Measurements from ENCODE around the gene CLDN5.
"Not testable (repeated sequence)": the region's sequence is repeated elsewhere in the genome, so short reads cannot be mapped to it uniquely, and the experiment has no call there.

Gene CLDN5

DNA sequence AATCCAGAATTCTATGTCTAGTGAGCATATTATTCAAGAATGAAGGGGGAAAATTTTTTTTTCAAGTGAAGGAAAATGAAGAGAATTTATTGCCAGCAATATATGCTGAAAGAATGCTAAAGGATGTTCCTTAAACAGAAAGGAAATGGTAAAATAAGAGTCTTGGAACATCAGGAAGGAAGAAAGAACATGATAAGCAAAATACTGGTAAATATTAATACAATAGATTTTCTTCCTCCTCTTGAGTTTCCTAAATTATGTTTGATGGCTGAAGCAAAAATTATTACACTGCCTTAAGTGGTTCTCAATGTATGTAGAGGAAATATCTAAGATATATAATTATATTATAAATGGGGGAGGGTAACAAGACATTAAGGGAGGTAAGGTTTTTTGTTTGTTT is 9.6 kb upstream of the CLDN5 start:
- H4K8ac ChIP-seq (ENCODE audit: low read length), result no peak overlapping the region
- H4K91ac ChIP-seq (ENCODE audit: low read length), result no peak overlapping the region
- no peak overlapping the region for H2AFZ ChIP-seq (ENCODE audit: low read depth, low read length)
- no peak overlapping the region for H2BK12ac ChIP-seq (ENCODE audit: low read length in 2 of 2)
- H2BK5ac ChIP-seq (ENCODE audit: low read depth, low read length, poor library complexity, severe bottlenecking), result no peak overlapping the region
- DNase-seq, result no peak
- no peak overlapping the region for H3K27ac ChIP-seq (ENCODE audit: low read length, poor library complexity, severe bottlenecking)
- H3K4me2 ChIP-seq (ENCODE audit: low read length, poor library complexity, severe bottlenecking), result no peak overlapping the region
- no peak overlapping the region for H3K23ac ChIP-seq (ENCODE audit: low read length in 2 of 2)
- H3K4me3 ChIP-seq (ENCODE audit: insufficient read depth in 1 of 2, low read depth in 1 of 2, low read length in 2 of 2), result no peak overlapping the region
- no peak overlapping the region for H3K18ac ChIP-seq (ENCODE audit: low read depth in 1 of 2, low read length in 2 of 2)
- no peak overlapping the region for H3K14ac ChIP-seq (ENCODE audit: low read length in 2 of 2)
- no peaks in the 10 kb centered on the region for H3K36me3 ChIP-seq (ENCODE audit: control insufficient read depth in 1 of 2, insufficient read depth in 2 of 2, low read depth in 1 of 2, low read length in 2 of 2)
- peaks cover 2% of the 10 kb centered on the region for H3K4me1 ChIP-seq (ENCODE audit: control insufficient read depth, insufficient read depth, low read depth, low read length)
- no peaks in the 10 kb centered on the region for H3K79me1 ChIP-seq (replicated peaks; ENCODE audit: low read length, poor library complexity, severe bottlenecking)
- H3K4ac ChIP-seq (ENCODE audit: low read depth in 1 of 2, low read length in 2 of 2), result no peak overlapping the region
- no peak overlapping the region for H2BK15ac ChIP-seq (ENCODE audit: low read depth, poor library complexity, severe bottlenecking)
- H2BK120ac ChIP-seq (ENCODE audit: low read depth, low read length), result no peak overlapping the region
- H2AK5ac ChIP-seq (ENCODE audit: low read length, severe bottlenecking), result no peak overlapping the region
- H3K9ac ChIP-seq (ENCODE audit: low read length), result no peak overlapping the region
- no peaks in the 10 kb centered on the region for H3K9me3 ChIP-seq (ENCODE audit: control insufficient read depth, low read length)
- H3K27me3 ChIP-seq (ENCODE audit: control insufficient read depth in 1 of 2, insufficient read depth in 1 of 2, low read length in 2 of 2), result peaks cover 7 to 14% of the 10 kb centered on the region in 2 experiments

DNA sequence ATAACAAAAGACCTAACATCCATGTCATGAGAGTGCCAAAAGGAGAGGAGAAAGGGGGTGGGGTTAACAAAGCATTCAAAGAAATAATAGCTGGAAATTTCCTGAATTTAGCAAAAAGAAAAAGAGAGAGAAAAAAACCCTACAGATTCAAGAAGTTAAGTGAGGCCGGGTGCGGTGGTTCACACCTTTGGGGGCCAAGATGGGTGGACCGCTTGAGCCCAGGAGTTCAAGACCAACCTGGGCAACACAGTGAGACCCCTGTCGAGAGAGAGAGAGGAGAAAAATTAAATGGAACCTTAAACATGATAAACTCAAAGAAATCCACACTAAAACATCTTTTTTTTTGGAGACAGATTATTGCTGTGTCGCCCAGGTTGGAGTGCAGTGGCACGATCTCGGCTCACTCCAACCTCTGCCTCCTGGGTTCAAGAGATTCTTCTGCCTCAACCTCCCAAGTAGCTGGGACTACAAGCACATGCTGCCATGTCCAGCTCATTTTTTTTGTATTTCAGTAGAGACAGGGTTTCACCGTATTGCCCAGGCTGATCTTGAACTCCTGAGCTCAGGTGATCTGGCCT is 8.9 kb upstream of the CLDN5 start:
- Histone ChIP-seq H3K4me3 (ENCODE audit: insufficient read depth in 1 of 2, low read depth in 1 of 2, low read length in 2 of 2) (no peak overlapping the region), H2BK120ac (ENCODE audit: low read depth, low read length) (no peak overlapping the region), H3K9me3 (ENCODE audit: control insufficient read depth, low read length) (no peaks in the 10 kb centered on the region), H2AK5ac (ENCODE audit: low read length, severe bottlenecking) (no peak overlapping the region), H4K8ac (ENCODE audit: low read length) (no peak overlapping the region), H3K14ac (ENCODE audit: low read length in 2 of 2) (no peak overlapping the region), H4K91ac (ENCODE audit: low read length) (no peak overlapping the region), H3K27me3 (ENCODE audit: control insufficient read depth in 1 of 2, insufficient read depth in 1 of 2, low read length in 2 of 2) (peaks cover 7 to 10% of the 10 kb centered on the region in 2 experiments), H3K79me1 (replicated peaks; ENCODE audit: low read length, poor library complexity, severe bottlenecking) (no peaks in the 10 kb centered on the region), H2AFZ (ENCODE audit: low read depth, low read length) (no peak overlapping the region), H3K36me3 (ENCODE audit: control insufficient read depth in 1 of 2, insufficient read depth in 2 of 2, low read depth in 1 of 2, low read length in 2 of 2) (no peaks in the 10 kb centered on the region), H2BK5ac (ENCODE audit: low read depth, low read length, poor library complexity, severe bottlenecking) (no peak overlapping the region), H3K18ac (ENCODE audit: low read depth in 1 of 2, low read length in 2 of 2) (no peak overlapping the region), H3K23ac (ENCODE audit: low read length in 2 of 2) (no peak overlapping the region), H3K27ac (ENCODE audit: low read length, poor library complexity, severe bottlenecking) (no peak overlapping the region), H3K4ac (ENCODE audit: low read depth in 1 of 2, low read length in 2 of 2) (no peak overlapping the region), H2BK12ac (ENCODE audit: low read length in 2 of 2) (no peak overlapping the region), H3K4me1 (ENCODE audit: control insufficient read depth, insufficient read depth, low read depth, low read length) (peaks cover 2% of the 10 kb centered on the region), H2BK15ac (ENCODE audit: low read depth, poor library complexity, severe bottlenecking) (no peak overlapping the region), H3K4me2 (ENCODE audit: low read length, poor library complexity, severe bottlenecking) (no peak overlapping the region), H3K9ac (ENCODE audit: low read length) (no peak overlapping the region)
- DNase-seq, result no peak
- 94% methylated on average over 7 of the region's 8 CpGs for WGBS

DNA sequence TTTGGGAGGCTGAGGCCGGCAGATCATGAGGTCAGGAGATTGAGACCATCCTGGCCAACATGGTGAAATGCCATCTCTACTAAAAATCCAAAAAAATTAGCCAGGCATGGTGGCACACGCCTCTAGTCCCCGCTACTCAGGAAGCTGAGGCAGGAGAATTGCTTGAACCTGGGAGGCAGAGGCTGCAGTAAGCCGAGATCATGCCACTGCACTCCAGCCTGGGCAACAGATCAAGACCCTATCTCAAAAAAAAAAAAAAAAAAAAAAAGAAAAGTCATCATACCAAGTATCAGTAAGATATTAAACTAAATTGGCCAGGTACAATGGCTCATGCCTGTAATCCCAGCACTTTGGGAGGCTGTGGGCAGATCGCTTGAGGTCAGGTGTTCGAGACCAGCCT is 7.1 kb upstream of the CLDN5 start:
- H2BK120ac ChIP-seq (ENCODE audit: low read depth, low read length); H3K36me3 ChIP-seq (ENCODE audit: control insufficient read depth in 1 of 2, insufficient read depth in 2 of 2, low read depth in 1 of 2, low read length in 2 of 2); H3K4me1 ChIP-seq (ENCODE audit: control insufficient read depth, insufficient read depth, low read depth, low read length); H4K8ac ChIP-seq (ENCODE audit: low read length); DNase-seq; H3K18ac ChIP-seq (ENCODE audit: low read depth in 1 of 2, low read length in 2 of 2); H3K4me3 ChIP-seq (ENCODE audit: insufficient read depth in 1 of 2, low read depth in 1 of 2, low read length in 2 of 2); H3K9ac ChIP-seq (ENCODE audit: low read length); H2AK5ac ChIP-seq (ENCODE audit: low read length, severe bottlenecking); H3K23ac ChIP-seq (ENCODE audit: low read length in 2 of 2); H3K4me2 ChIP-seq (ENCODE audit: low read length, poor library complexity, severe bottlenecking); H3K27ac ChIP-seq (ENCODE audit: low read length, poor library complexity, severe bottlenecking); H2AFZ ChIP-seq (ENCODE audit: low read depth, low read length); H3K79me1 ChIP-seq (replicated peaks; ENCODE audit: low read length, poor library complexity, severe bottlenecking); H2BK12ac ChIP-seq (ENCODE audit: low read length in 2 of 2); H2BK15ac ChIP-seq (ENCODE audit: low read depth, poor library complexity, severe bottlenecking); H3K4ac ChIP-seq (ENCODE audit: low read depth in 1 of 2, low read length in 2 of 2); H2BK5ac ChIP-seq (ENCODE audit: low read depth, low read length, poor library complexity, severe bottlenecking); H4K91ac ChIP-seq (ENCODE audit: low read length); H3K9me3 ChIP-seq (ENCODE audit: control insufficient read depth, low read length); H3K14ac ChIP-seq (ENCODE audit: low read length in 2 of 2): not testable (repeated sequence)
- 78% methylated on average over 6 of the region's 6 CpGs for WGBS
- peaks cover 12 to 14% of the 10 kb centered on the region in 2 experiments for H3K27me3 ChIP-seq (ENCODE audit: control insufficient read depth in 1 of 2, insufficient read depth in 1 of 2, low read length in 2 of 2)

DNA sequence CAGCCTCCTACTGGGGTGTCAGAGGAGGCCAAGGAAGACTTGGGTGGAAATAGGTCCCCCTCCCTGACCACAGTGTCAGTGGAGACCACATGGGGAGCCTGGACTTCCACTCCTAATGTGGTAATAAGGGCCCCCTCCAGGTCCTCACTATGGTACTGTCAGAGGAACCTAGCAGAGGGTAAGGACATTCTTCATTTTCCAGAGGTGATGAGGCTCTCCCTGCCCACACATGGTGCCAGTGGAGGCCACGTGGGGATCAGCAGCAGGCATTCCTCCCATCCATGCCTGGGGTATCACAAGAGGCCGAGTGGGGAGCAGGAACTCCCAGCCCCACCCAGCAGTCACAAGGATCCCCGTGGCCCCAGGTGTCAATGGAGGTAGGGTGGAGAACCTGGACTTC is 6.5 kb upstream of the CLDN5 start:
- Histone ChIP-seq H2AFZ (ENCODE audit: low read depth, low read length) (no peak overlapping the region), H3K27me3 (ENCODE audit: control insufficient read depth in 1 of 2, insufficient read depth in 1 of 2, low read length in 2 of 2) (peaks cover 18% of the 10 kb centered on the region in 2 experiments), H4K8ac (ENCODE audit: low read length) (no peak overlapping the region), H2BK12ac (ENCODE audit: low read length in 2 of 2) (no peak overlapping the region), H3K9me3 (ENCODE audit: control insufficient read depth, low read length) (no peaks in the 10 kb centered on the region), H3K36me3 (ENCODE audit: control insufficient read depth in 1 of 2, insufficient read depth in 2 of 2, low read depth in 1 of 2, low read length in 2 of 2) (no peaks in the 10 kb centered on the region), H2BK5ac (ENCODE audit: low read depth, low read length, poor library complexity, severe bottlenecking) (no peak overlapping the region), H3K4me3 (ENCODE audit: insufficient read depth in 1 of 2, low read depth in 1 of 2, low read length in 2 of 2) (no peak overlapping the region), H2BK120ac (ENCODE audit: low read depth, low read length) (no peak overlapping the region), H3K9ac (ENCODE audit: low read length) (no peak overlapping the region), H2AK5ac (ENCODE audit: low read length, severe bottlenecking) (no peak overlapping the region), H2BK15ac (ENCODE audit: low read depth, poor library complexity, severe bottlenecking) (no peak overlapping the region), H3K14ac (ENCODE audit: low read length in 2 of 2) (no peak overlapping the region), H4K91ac (ENCODE audit: low read length) (no peak overlapping the region), H3K27ac (ENCODE audit: low read length, poor library complexity, severe bottlenecking) (no peak overlapping the region), H3K4ac (ENCODE audit: low read depth in 1 of 2, low read length in 2 of 2) (no peak overlapping the region), H3K79me1 (replicated peaks; ENCODE audit: low read length, poor library complexity, severe bottlenecking) (no peaks in the 10 kb centered on the region), H3K4me1 (ENCODE audit: control insufficient read depth, insufficient read depth, low read depth, low read length) (peaks cover 4% of the 10 kb centered on the region), H3K4me2 (ENCODE audit: low read length, poor library complexity, severe bottlenecking) (no peak overlapping the region), H3K23ac (ENCODE audit: low read length in 2 of 2) (no peak overlapping the region), H3K18ac (ENCODE audit: low read depth in 1 of 2, low read length in 2 of 2) (no peak overlapping the region)
- 42% methylated on average over 3 of the region's 3 CpGs for WGBS
- DNase-seq, result no peak
